GM18505 (cell line): ENCODE data around the gene RPUSD1.
"Not testable (repeated sequence)": the region's sequence is repeated elsewhere in the genome, so short reads cannot be mapped to it uniquely, and the experiment has no call there.

Source experiments
- ATAC-seq: cut with Tn5 transposase; IDR thresholded peaks from one replicate; pipeline ENCODE4 v1.9.1; 2021; ENCODE audit not compliant: unreplicated experiment
- POLR2A ChIP-seq: IDR thresholded peaks from 4 replicates; pipeline ENCODE4 v1.6.1; 2011; ENCODE audit warnings: borderline replicate concordance; ENCODE audit not compliant: insufficient read depth, insufficient read length; ENCODE audit errors: extremely low read depth

Gene RPUSD1

GRCh38 chr16:787978-788398 is at the start of gene RPUSD1:
Gene RPUSD1, minus strand, starts transcription at chr16:788381. Its CDS starts 644 bp downstream, at chr16:787737.
- peak; percentile 74 for TF ChIP-seq POLR2A
- peak; percentile 26 for ATAC-seq

GRCh38 chr16:836822-837221 is 48.6 kb upstream of the RPUSD1 start:
- ATAC-seq: not testable (repeated sequence)

DNA sequence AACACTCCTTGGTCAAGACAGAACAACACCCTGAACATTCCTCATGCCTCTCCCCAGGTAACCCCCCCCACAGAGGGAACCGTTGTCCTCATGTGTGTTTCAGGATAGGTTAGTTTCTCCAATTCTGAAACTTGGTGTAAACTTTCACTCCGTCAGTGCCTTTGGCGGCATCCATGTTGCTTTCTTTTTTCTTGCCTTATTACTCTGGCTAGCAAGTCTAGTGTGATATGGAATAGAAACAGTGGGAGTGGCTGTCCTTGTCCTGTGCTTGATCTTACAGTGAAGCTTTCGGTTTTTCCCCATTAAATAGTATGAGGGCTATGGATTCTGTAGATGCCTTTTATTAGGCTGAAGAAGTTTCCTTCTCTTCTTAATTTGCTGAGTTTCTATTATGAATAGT is 48.0 kb upstream of the RPUSD1 start:
- TF ChIP-seq POLR2A: no peak
- ATAC-seq: no peak

GRCh38 chr16:835373-835772 is 47.2 kb upstream of the RPUSD1 start:
- no peak for TF ChIP-seq POLR2A
- ATAC-seq: no peak

DNA sequence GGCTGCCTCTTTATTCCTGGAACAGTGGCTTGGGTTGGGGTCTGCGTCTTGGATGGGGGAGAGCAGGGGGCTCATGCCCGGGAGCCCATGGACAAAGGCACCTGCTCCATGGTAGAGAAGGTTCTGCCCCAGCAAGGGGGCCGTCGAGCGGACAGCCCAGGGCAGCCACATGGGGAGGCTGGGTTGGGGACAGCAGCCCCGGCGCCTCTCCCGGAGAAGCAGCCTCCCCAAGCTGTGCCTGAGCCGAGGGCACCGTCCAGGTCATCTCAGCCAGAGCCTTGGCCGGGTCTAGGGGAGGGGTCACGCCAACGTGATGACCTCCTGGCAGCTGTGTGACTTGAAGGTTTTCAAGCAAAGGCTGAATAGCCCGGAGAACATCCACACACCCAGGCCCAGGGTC is 45.2 kb upstream of the RPUSD1 start:
- no peak for TF ChIP-seq POLR2A
- ATAC-seq: no peak

DNA sequence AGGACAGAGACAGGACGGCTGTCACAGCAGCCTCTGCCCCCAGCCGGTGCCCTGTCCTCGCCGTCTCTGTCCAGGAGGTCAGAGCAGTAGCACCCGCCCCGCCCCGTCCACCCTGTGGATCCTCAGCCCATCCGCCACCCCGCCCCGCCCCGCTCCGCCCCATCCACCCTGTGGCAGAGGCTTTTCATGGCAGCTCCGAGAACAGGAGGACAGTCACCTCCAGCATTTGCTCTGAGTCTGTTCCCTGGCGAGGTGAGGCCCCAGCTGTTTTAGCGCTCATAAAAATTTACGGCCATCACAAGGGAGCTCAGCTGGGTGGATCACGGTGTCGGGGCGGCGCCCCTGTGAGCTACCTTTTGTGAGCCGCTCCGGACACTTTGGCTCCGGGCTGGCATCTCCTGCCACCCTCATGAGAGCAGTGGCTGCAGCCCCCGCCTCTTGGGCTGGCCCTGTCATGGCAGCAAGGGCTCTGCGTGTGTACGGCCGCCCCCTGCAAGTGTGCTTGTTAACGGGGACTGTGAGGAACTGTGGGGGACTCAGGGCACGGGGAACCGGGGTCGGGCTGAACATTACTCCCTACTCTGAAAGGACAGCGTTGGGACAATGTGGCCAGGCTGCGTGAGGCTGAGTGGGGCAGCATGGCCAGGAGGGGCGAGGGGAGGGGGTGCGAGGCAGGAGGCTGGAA is 44.6 kb upstream of the RPUSD1 start:
- TF ChIP-seq POLR2A: no peak
- no peak for ATAC-seq

GRCh38 chr16:831571-832413 is 43.6 kb upstream of the RPUSD1 start:
- no peak for ATAC-seq
- no peak for TF ChIP-seq POLR2A

DNA sequence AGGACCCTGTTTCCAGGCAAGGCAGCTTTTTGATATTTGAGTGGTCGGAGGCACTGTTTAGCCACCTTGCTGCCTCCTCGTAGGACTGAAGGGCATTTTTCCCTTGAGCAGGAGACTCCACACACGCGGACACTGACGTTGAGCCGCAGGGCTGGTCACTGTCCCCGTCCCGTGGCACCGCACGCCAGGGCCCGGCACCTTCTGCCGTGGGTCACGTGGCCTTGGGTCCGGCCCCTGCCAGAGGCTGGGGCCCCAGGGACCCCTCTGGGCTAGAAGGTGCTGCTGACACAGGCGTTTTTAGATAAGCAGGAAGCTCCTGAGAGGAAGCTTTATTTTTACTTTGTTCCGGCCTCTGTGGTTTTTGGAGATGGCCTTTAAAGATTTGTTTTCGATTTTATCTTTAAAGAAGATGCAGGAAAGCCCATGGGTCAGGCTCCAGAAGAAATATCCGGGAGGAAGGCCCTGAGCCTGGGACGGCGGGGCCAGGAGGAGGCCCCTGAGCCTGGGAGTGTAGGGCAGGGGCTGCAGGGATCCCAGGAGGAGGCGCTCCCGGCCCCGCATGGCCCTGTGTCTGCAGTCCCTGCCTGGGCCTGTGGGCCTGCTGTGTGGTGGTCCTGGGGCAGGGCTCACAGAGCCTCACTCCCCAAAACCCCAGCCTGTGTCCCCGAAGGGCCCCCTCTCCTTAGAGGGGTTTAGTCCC is 42.8 kb upstream of the RPUSD1 start:
- TF ChIP-seq POLR2A: no peak
- ATAC-seq: no peak

GRCh38 chr16:830107-830870 is 42.1 kb upstream of the RPUSD1 start:
- no peak for TF ChIP-seq POLR2A
- ATAC-seq: no peak

DNA sequence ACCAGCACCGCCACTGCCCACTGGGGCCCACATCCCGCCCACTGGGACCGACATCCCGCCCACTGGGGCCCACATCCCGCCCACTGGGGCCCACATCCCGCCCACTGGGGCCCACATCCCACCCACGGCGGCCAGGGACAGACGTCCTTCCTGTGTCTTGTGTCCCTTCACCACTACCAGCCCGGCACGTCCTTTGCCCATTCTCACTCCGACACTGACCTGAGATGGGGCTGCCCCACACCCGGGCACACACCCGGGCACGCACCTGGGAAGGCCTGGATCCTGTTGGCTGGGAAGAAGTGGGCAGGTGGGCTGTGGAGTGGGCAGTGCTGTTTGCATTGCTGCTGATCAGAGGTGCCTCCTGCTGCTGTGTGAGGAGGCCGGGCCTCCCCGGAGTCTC is 40.7 kb upstream of the RPUSD1 start:
- no peak for TF ChIP-seq POLR2A
- ATAC-seq: no peak

GRCh38 chr16:827513-827912 is 39.3 kb upstream of the RPUSD1 start:
- ATAC-seq: no peak
- no peak for TF ChIP-seq POLR2A

- TF ChIP-seq POLR2A: no peak
Observed at GRCh38 chr16:825341-826061, 37.3 kb upstream of the RPUSD1 start.

More at GRCh38 chr16:825341-826061, 37.3 kb upstream of the RPUSD1 start:
- ATAC-seq: no peak
